ENCODE measurements around the gene OSBPL2. TPM values are rescaled to one million over a fixed set of nuclear protein-coding genes. Genes with fewer than 3 reads are reported as not detected.

Gene OSBPL2
- total and polyA plus RNA-seq, 2 experiments from 2014 or later = 16.6 to 31.2 TPM

DNA sequence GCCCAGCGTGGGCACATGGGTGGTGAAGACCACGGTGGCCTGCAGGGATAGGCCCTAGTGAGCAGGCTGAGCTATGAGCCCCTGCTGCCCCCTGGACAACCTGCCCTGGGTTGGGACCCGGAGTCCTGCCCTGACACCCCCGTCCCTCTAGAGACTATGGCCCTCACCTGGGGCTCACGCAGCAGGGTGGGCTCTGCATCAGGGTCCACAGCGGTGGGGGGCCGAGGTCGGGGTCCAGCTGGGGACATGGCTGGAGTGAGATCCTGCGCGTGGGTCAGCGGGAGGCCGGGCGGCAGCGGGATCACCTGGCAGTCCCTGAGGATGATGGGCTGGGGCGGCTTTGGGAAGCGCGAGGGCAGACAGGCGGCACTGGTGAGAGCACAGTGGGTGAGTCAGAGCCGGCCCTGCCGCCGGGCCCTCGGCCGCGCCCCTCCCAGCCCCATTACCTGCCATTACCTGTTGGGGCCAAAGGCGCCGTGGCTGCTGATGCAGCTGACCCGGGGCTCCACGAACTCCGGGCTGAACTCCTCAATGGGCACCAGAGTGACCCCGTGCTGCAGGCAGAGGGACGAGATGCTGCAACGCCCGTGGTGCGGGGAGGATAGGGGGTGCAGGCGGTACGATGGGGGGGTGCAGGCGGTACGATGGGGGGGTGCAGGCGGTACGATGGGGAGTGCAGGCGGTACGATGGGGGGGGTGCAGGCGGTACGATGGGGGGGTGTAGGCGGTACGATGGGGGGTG is 92.4 kb downstream of the OSBPL2 start:
- H3K79me2 ChIP-seq (replicated peaks; ENCODE audit: insufficient read depth) = no peaks in the 10 kb centered on the region
- Mint-ChIP-seq H3K9me3 (peaks cover 3% of the 10 kb centered on the region; the same call in 1 of the 3 replicates), H3K27ac (no peak overlapping the region), H3K4me3 (no peak overlapping the region), H3K36me3 (ENCODE audit: low read depth) (peaks cover 49% of the 10 kb centered on the region), H3K4me1 (no peaks in the 10 kb centered on the region; the same call in 2 of the 3 replicates), H3K27me3 (ENCODE audit: insufficient read depth, low read depth, poor library complexity) (peaks cover 16% of the 10 kb centered on the region)
- no peak for DNase-seq (ENCODE audit: low spot score)
- H3K9me2 ChIP-seq (ENCODE audit: insufficient read depth) = no peaks in the 10 kb centered on the region
- H3K27ac ChIP-seq (ENCODE audit: low read depth) = no peak overlapping the region
- H3F3A ChIP-seq (replicated peaks; ENCODE audit: low read depth) = no peaks in the 10 kb centered on the region; the same call in 1 of the 2 replicates
- TF ChIP-seq ZNF331 (CRISPR knock-in tag; IDR thresholded peaks at IDR 0.05; ENCODE audit: low read depth) (no peak), NANOG (IDR thresholded peaks at IDR 0.05; ENCODE audit: borderline replicate concordance) (no peak), EZH2 (IDR thresholded peaks at IDR 0.05; ENCODE audit: low read depth, unreplicated experiment) (no peak), ZNF462 (CRISPR knock-in tag; IDR thresholded peaks at IDR 0.05) (no peak), JUNB (IDR thresholded peaks at IDR 0.05; ENCODE audit: unreplicated experiment) (no peak), STAT1 (IDR thresholded peaks at IDR 0.05; ENCODE audit: unreplicated experiment) (no peak), POLR2AphosphoS5 (IDR thresholded peaks at IDR 0.05; ENCODE audit: low read depth) (no peak), EZH2phosphoT487 (IDR thresholded peaks at IDR 0.05; ENCODE audit: unreplicated experiment) (no peak), ZNF114 (CRISPR knock-in tag; IDR thresholded peaks at IDR 0.05) (no peak), CREB1 (CRISPR knock-in tag; IDR thresholded peaks at IDR 0.05; ENCODE audit: low read depth) (no peak)
- TF ChIP-seq, protein P1, sequence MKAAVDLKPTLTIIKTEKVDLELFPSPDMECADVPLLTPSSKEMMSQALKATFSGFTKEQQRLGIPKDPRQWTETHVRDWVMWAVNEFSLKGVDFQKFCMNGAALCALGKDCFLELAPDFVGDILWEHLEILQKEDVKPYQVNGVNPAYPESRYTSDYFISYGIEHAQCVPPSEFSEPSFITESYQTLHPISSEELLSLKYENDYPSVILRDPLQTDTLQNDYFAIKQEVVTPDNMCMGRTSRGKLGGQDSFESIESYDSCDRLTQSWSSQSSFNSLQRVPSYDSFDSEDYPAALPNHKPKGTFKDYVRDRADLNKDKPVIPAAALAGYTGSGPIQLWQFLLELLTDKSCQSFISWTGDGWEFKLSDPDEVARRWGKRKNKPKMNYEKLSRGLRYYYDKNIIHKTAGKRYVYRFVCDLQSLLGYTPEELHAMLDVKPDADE (IDR thresholded peaks at IDR 0.05) = no peak
- TF ChIP-seq, protein P2, sequence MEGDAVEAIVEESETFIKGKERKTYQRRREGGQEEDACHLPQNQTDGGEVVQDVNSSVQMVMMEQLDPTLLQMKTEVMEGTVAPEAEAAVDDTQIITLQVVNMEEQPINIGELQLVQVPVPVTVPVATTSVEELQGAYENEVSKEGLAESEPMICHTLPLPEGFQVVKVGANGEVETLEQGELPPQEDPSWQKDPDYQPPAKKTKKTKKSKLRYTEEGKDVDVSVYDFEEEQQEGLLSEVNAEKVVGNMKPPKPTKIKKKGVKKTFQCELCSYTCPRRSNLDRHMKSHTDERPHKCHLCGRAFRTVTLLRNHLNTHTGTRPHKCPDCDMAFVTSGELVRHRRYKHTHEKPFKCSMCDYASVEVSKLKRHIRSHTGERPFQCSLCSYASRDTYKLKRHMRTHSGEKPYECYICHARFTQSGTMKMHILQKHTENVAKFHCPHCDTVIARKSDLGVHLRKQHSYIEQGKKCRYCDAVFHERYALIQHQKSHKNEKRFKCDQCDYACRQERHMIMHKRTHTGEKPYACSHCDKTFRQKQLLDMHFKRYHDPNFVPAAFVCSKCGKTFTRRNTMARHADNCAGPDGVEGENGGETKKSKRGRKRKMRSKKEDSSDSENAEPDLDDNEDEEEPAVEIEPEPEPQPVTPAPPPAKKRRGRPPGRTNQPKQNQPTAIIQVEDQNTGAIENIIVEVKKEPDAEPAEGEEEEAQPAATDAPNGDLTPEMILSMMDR (conservative IDR thresholded peaks at IDR 0.05; ENCODE audit: low read depth in 2 of 2) = no peak
- TF ChIP-seq, protein P3, sequence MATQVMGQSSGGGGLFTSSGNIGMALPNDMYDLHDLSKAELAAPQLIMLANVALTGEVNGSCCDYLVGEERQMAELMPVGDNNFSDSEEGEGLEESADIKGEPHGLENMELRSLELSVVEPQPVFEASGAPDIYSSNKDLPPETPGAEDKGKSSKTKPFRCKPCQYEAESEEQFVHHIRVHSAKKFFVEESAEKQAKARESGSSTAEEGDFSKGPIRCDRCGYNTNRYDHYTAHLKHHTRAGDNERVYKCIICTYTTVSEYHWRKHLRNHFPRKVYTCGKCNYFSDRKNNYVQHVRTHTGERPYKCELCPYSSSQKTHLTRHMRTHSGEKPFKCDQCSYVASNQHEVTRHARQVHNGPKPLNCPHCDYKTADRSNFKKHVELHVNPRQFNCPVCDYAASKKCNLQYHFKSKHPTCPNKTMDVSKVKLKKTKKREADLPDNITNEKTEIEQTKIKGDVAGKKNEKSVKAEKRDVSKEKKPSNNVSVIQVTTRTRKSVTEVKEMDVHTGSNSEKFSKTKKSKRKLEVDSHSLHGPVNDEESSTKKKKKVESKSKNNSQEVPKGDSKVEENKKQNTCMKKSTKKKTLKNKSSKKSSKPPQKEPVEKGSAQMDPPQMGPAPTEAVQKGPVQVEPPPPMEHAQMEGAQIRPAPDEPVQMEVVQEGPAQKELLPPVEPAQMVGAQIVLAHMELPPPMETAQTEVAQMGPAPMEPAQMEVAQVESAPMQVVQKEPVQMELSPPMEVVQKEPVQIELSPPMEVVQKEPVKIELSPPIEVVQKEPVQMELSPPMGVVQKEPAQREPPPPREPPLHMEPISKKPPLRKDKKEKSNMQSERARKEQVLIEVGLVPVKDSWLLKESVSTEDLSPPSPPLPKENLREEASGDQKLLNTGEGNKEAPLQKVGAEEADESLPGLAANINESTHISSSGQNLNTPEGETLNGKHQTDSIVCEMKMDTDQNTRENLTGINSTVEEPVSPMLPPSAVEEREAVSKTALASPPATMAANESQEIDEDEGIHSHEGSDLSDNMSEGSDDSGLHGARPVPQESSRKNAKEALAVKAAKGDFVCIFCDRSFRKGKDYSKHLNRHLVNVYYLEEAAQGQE (IDR thresholded peaks at IDR 0.05; ENCODE audit: unreplicated experiment) = no peak
- ATAC-seq = no peak
- H4K20me1 ChIP-seq (replicated peaks; ENCODE audit: insufficient read depth) = no peaks in the 10 kb centered on the region
- H3K4me2 ChIP-seq = no peak overlapping the region
- no peak overlapping the region for H3K4me3 ChIP-seq
- no peaks in the 10 kb centered on the region for H3K4me1 ChIP-seq (ENCODE audit: insufficient read depth)
- H2AFZ ChIP-seq = no peak overlapping the region
- peaks cover 17% of the 10 kb centered on the region for H3K36me3 ChIP-seq (ENCODE audit: insufficient read depth)
- H3K27me3 ChIP-seq (ENCODE audit: insufficient read depth) = no peaks in the 10 kb centered on the region

Data from GM23338 (cell line).